ENCODE data around the gene ZP3. TPM values are rescaled to one million over a fixed set of nuclear protein-coding genes. Genes with fewer than 3 reads are reported as not detected.
A peak's percentile ranks its signal among the peaks of the same experiment; 100 is the strongest.

The ZP3 gene
- total and polyA plus RNA-seq, 2 of the 13 experiments (the other 11 are each of a cell fraction or from before 2014, with no cell fraction given) = not detected

DNA sequence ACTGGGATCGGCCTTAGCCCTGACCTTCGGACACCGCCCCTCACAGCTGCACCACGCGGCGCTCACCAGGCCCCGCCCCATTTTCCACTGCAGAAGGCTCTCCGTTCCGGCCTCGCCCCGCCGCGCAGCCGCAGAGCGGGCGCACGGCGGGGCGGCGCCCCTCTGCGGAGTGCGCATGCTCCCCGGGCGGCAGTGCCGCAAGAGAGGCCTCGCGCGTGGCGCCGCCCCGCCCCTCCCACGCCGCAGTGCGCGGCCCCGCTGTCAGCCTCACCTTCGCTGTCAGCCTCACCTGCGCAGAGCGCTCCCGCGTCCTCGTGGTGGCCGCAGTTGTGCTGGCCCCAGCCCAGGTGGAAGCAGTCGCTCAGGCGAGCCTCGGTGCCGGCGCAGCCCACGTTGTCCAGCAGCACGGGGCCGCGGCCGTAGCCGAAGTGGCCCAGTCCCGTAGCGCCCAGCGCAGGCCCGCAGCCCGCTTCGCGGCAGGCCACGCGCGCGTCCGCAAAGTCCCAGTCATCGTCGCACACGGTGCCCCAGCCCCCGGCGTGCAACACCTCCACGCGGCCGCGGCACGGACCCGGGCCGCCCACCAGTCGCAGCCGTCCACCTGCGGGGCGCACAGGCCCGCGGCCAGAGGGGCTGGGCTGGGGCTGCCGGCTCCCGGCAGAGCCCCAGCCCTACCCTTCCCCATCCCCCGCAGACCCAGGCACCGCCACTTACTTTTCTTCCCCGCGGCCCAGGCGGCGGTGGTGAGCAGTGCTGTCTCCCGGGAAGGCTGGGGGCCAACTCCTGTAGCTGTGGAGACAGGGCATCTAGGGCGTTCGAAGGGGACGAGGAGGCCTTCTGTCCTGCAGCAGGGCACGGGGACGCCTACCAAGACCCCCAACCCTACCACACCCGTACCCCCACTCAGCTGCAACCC, 31.4 kb upstream of the ZP3 start (continued):
- TF ChIP-seq FOXO4 (CRISPR knock-in tag; conservative IDR thresholded peaks at IDR 0.05) = 0 out of 2 replicates have a peak, but pooled peaks have one; percentile 88
- peak; percentile 33; the same call in 1 of the 2 replicates for TF ChIP-seq SATB2 (CRISPR knock-in tag; IDR thresholded peaks at IDR 0.05)
- TF ChIP-seq GATAD1 (CRISPR knock-in tag; IDR thresholded peaks at IDR 0.05) = 0 out of 2 replicates have a peak, but pooled peaks have one; percentile 48
- TF ChIP-seq, protein P1, sequence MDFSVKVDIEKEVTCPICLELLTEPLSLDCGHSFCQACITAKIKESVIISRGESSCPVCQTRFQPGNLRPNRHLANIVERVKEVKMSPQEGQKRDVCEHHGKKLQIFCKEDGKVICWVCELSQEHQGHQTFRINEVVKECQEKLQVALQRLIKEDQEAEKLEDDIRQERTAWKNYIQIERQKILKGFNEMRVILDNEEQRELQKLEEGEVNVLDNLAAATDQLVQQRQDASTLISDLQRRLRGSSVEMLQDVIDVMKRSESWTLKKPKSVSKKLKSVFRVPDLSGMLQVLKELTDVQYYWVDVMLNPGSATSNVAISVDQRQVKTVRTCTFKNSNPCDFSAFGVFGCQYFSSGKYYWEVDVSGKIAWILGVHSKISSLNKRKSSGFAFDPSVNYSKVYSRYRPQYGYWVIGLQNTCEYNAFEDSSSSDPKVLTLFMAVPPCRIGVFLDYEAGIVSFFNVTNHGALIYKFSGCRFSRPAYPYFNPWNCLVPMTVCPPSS (IDR thresholded peaks at IDR 0.05) = no peak
- TF ChIP-seq ZNF746 (CRISPR knock-in tag; IDR thresholded peaks at IDR 0.05) = peak; percentile 71; the same call in 1 of the 2 replicates
- TF ChIP-seq NKX3-1 (CRISPR knock-in tag; IDR thresholded peaks at IDR 0.05) = no peak; the same call in 1 of the 2 replicates
- TF ChIP-seq KDM3A (CRISPR knock-in tag; IDR thresholded peaks at IDR 0.05; ENCODE audit: low read depth) = peak; percentile 91; the same call in 1 of the 2 replicates
- peak; percentile 90 for TF ChIP-seq IRX3 (CRISPR knock-in tag; IDR thresholded peaks at IDR 0.05; ENCODE audit: borderline replicate concordance, low read depth)
- TF ChIP-seq ZSCAN30 (CRISPR knock-in tag; IDR thresholded peaks at IDR 0.05) = peak; percentile 71
- TF ChIP-seq RARG (CRISPR knock-in tag; IDR thresholded peaks at IDR 0.05; ENCODE audit: low read depth) = no peak
- no peak for TF ChIP-seq ZNF564 (CRISPR knock-in tag; IDR thresholded peaks at IDR 0.05)
- TF ChIP-seq ZSCAN29 (CRISPR knock-in tag; conservative IDR thresholded peaks at IDR 0.05) = peak; percentile 49; the same call in 1 of the 2 replicates
- TF ChIP-seq, protein P2, sequence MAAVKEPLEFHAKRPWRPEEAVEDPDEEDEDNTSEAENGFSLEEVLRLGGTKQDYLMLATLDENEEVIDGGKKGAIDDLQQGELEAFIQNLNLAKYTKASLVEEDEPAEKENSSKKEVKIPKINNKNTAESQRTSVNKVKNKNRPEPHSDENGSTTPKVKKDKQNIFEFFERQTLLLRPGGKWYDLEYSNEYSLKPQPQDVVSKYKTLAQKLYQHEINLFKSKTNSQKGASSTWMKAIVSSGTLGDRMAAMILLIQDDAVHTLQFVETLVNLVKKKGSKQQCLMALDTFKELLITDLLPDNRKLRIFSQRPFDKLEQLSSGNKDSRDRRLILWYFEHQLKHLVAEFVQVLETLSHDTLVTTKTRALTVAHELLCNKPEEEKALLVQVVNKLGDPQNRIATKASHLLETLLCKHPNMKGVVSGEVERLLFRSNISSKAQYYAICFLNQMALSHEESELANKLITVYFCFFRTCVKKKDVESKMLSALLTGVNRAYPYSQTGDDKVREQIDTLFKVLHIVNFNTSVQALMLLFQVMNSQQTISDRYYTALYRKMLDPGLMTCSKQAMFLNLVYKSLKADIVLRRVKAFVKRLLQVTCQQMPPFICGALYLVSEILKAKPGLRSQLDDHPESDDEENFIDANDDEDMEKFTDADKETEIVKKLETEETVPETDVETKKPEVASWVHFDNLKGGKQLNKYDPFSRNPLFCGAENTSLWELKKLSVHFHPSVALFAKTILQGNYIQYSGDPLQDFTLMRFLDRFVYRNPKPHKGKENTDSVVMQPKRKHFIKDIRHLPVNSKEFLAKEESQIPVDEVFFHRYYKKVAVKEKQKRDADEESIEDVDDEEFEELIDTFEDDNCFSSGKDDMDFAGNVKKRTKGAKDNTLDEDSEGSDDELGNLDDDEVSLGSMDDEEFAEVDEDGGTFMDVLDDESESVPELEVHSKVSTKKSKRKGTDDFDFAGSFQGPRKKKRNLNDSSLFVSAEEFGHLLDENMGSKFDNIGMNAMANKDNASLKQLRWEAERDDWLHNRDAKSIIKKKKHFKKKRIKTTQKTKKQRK (IDR thresholded peaks at IDR 0.05; ENCODE audit: low read length) = no peak
- peak; percentile 82 for TF ChIP-seq ZBTB39 (CRISPR knock-in tag; IDR thresholded peaks at IDR 0.05)
- TF ChIP-seq ZNF619 (CRISPR knock-in tag; IDR thresholded peaks at IDR 0.05) = no peak
- peak; percentile 38; the same call in 1 of the 2 replicates for TF ChIP-seq SP2 (CRISPR knock-in tag; IDR thresholded peaks at IDR 0.05)
- no peak for TF ChIP-seq PCBP2 (optimal IDR thresholded peaks at IDR 0.05; ENCODE audit: low read depth, low read length, poor library complexity, severe bottlenecking)
- TF ChIP-seq ZNF121 (CRISPR knock-in tag; IDR thresholded peaks at IDR 0.05) = peak; percentile 51
- TF ChIP-seq PHF8 (CRISPR knock-in tag; IDR thresholded peaks at IDR 0.05) = peak; percentile 89
- TF ChIP-seq MXI1 (IDR thresholded peaks at IDR 0.05; ENCODE audit: borderline replicate concordance, low read depth, low read length) = peak; percentile 74; the same call in 1 of the 3 replicates
- TF ChIP-seq SAFB2 (CRISPR knock-in tag; IDR thresholded peaks at IDR 0.05; ENCODE audit: borderline replicate concordance, low read depth) = peak; percentile 86
